OCI-LY1 (cell line): ENCODE data around the gene MCM6.

ENCODE experiments used
- CTCF ChIP-seq: fragments of 200-600 bp; sonication (generic), shearing (Covaris generic); IDR thresholded peaks from 2 replicates; pipeline ENCODE4 v1.5.1; 2017; ENCODE audit warnings: mild to moderate bottlenecking, antibody characterized with exemption, low read length, moderate library complexity, mixed read lengths
- EZH2 ChIP-seq: fragments of 200-600 bp; sonication (generic), shearing (Covaris generic); IDR thresholded peaks from 2 replicates; pipeline ENCODE4 v1.8.0; 2017; ENCODE audit warnings: borderline replicate concordance, mixed run types, mild to moderate bottlenecking, antibody characterized with exemption, low read length, moderate library complexity, mixed read lengths

GRCh38 chr2:135800513-135801460, 75.5 kb downstream of the MCM6 start:
- TF ChIP-seq CTCF = no peak
- no peak for TF ChIP-seq EZH2
